ENCODE measurements around the gene PADI3. TPM values are rescaled to one million over a fixed set of nuclear protein-coding genes. Genes with fewer than 3 reads are reported as not detected.
A peak's percentile ranks its signal among the peaks of the same experiment; 100 is the strongest.

The PADI3 gene
- total and polyA plus RNA-seq, 2 donors (not counting 1 experiment from before 2014, with no cell fraction given), result not detected

DNA sequence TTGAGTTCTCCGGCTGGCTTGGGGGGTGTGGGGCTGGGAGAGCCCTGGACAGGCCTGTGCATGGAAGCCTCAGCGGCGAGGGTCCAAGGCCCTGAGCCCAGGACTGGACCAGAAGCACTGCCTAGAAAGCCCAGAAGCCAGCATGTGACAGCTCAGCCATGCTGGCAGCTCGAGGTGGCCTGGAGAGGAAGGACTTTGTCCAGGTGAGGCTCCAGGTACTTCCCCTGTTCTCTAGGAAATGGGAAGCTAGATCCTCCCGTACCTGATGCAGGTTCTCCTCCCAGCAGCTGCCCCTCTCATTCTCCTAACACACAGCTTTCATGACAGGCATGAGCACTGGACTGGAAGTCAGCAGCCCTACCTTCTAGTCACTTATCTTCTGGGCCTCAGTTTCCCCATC lies 6.4 kb downstream of the PADI3 start:
- Histone ChIP-seq H3K4me2 (ENCODE audit: extremely low read depth, insufficient read depth, low read length) (no peak overlapping the region), H3K4me3 (replicated peaks in 1 of 4; ENCODE audit: control extremely low read depth in 1 of 4, insufficient read depth in 1 of 4, low read depth in 3 of 4, low read length in 4 of 4) (no peak overlapping the region), H3K9ac (ENCODE audit: insufficient read depth, low read length) (no peak overlapping the region), H3K4me1 (ENCODE audit: control insufficient read depth, extremely low read depth, insufficient read depth, low read length) (no peaks in the 10 kb centered on the region), H3K9me3 (ENCODE audit: control insufficient read depth, insufficient read depth, low read depth, low read length) (no peaks in the 10 kb centered on the region), H3K36me3 (ENCODE audit: control insufficient read depth, insufficient read depth, low read length) (no peaks in the 10 kb centered on the region), H3K79me2 (ENCODE audit: control insufficient read depth, insufficient read depth, low read length) (no peaks in the 10 kb centered on the region), H3K27me3 (ENCODE audit: control insufficient read depth, insufficient read depth, low read length) (no peaks in the 10 kb centered on the region), H2AFZ (ENCODE audit: low read length) (no peak overlapping the region), H4K20me1 (ENCODE audit: control insufficient read depth, extremely low read depth, insufficient read depth, low read length) (no peaks in the 10 kb centered on the region), H3K27ac (ENCODE audit: insufficient read depth, low read length) (no peak overlapping the region)
- TF ChIP-seq, protein P1, sequence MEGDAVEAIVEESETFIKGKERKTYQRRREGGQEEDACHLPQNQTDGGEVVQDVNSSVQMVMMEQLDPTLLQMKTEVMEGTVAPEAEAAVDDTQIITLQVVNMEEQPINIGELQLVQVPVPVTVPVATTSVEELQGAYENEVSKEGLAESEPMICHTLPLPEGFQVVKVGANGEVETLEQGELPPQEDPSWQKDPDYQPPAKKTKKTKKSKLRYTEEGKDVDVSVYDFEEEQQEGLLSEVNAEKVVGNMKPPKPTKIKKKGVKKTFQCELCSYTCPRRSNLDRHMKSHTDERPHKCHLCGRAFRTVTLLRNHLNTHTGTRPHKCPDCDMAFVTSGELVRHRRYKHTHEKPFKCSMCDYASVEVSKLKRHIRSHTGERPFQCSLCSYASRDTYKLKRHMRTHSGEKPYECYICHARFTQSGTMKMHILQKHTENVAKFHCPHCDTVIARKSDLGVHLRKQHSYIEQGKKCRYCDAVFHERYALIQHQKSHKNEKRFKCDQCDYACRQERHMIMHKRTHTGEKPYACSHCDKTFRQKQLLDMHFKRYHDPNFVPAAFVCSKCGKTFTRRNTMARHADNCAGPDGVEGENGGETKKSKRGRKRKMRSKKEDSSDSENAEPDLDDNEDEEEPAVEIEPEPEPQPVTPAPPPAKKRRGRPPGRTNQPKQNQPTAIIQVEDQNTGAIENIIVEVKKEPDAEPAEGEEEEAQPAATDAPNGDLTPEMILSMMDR (conservative IDR thresholded peaks at IDR 0.05 in 1 of 2, IDR thresholded peaks at IDR 0.05 in 1 of 2; ENCODE audit: low read depth in 1 of 2, low read length in 2 of 2), result no peak
- no peak for TF ChIP-seq EZH2 (IDR thresholded peaks at IDR 0.05; ENCODE audit: low read length, missing control alignments)
- no peak for DNase-seq (ENCODE audit: low read depth in 2 of 2)

DNA sequence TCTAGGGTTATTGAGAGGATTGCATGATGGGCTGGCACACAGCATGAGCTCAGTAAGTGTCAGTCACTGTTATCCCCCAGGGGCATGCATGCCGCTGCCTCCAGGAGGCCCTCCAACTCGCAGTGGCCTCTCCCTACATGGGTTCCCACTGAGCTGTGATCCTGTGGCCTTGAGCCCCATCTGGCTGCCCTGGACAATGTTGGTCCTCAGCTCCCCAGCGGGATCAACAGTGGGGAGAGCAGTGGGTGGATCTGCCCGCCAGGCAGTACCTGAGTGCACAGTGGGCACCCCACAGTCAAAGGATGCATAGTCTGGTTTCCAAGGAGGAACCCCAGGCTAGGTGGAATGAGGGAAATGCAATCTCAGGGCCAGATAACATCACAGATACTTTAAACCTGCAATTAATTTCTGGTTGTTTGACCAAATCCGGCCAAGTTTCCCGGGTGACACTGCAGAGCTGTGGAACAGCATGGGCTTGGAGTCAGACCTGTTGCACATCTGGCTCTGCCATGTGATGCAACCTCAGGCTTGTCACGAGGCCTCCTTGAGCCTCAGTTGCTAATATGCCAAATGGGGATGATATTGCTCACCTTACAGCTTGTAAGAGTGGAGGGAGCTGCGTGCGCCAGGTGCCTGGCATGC lies 9.3 kb downstream of the PADI3 start:
- no peaks in the 10 kb centered on the region for H3K9me3 ChIP-seq (ENCODE audit: control insufficient read depth, insufficient read depth, low read depth, low read length)
- no peaks in the 10 kb centered on the region for H3K4me1 ChIP-seq (ENCODE audit: control insufficient read depth, extremely low read depth, insufficient read depth, low read length)
- peak in 1 of 2 donors; percentile 16 for DNase-seq (ENCODE audit: low read depth in 2 of 2)
- no peaks in the 10 kb centered on the region for H3K79me2 ChIP-seq (ENCODE audit: control insufficient read depth, insufficient read depth, low read length)
- no peak overlapping the region for H2AFZ ChIP-seq (ENCODE audit: low read length)
- no peaks in the 10 kb centered on the region for H3K36me3 ChIP-seq (ENCODE audit: control insufficient read depth, insufficient read depth, low read length)
- TF ChIP-seq EZH2 (IDR thresholded peaks at IDR 0.05; ENCODE audit: low read length, missing control alignments), result no peak
- TF ChIP-seq, protein P1 (conservative IDR thresholded peaks at IDR 0.05 in 1 of 2, IDR thresholded peaks at IDR 0.05 in 1 of 2; ENCODE audit: low read depth in 1 of 2, low read length in 2 of 2), result no peak
- H3K4me2 ChIP-seq (ENCODE audit: extremely low read depth, insufficient read depth, low read length), result no peak overlapping the region
- H3K27ac ChIP-seq (ENCODE audit: insufficient read depth, low read length), result no peak overlapping the region
- peaks cover 6% of the 10 kb centered on the region for H3K27me3 ChIP-seq (ENCODE audit: control insufficient read depth, insufficient read depth, low read length)
- no peak overlapping the region for H3K4me3 ChIP-seq (replicated peaks in 1 of 4; ENCODE audit: control extremely low read depth in 1 of 4, insufficient read depth in 1 of 4, low read depth in 3 of 4, low read length in 4 of 4)
- no peak overlapping the region for H3K9ac ChIP-seq (ENCODE audit: insufficient read depth, low read length)
- no peaks in the 10 kb centered on the region for H4K20me1 ChIP-seq (ENCODE audit: control insufficient read depth, extremely low read depth, insufficient read depth, low read length)

DNA sequence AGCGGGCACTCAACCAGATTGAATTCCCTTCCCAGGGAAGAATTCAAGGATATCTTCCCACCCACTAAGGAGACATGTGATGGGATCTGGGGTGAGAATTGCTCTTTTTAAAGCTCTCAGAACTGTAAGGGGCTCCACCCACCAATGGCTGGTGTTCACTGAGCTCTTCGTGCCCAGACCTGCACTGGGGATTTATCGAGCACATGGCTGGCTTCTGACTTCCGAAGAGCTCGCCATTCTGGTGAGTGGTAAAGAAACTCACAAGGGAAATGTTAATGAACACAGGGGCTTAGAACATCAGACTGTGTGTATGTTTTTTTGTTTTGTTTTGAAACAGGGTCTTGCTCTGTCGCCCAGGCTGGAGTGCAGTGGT lies 9.8 kb downstream of the PADI3 start:
- H3K4me2 ChIP-seq (ENCODE audit: extremely low read depth, insufficient read depth, low read length), result no peak overlapping the region
- TF ChIP-seq EZH2 (IDR thresholded peaks at IDR 0.05; ENCODE audit: low read length, missing control alignments), result no peak
- TF ChIP-seq, protein P1 (conservative IDR thresholded peaks at IDR 0.05 in 1 of 2, IDR thresholded peaks at IDR 0.05 in 1 of 2; ENCODE audit: low read depth in 1 of 2, low read length in 2 of 2), result no peak
- H3K27ac ChIP-seq (ENCODE audit: insufficient read depth, low read length), result no peak overlapping the region
- no peak overlapping the region for H3K4me3 ChIP-seq (replicated peaks in 1 of 4; ENCODE audit: control extremely low read depth in 1 of 4, insufficient read depth in 1 of 4, low read depth in 3 of 4, low read length in 4 of 4)
- H3K4me1 ChIP-seq (ENCODE audit: control insufficient read depth, extremely low read depth, insufficient read depth, low read length), result no peaks in the 10 kb centered on the region
- no peak overlapping the region for H2AFZ ChIP-seq (ENCODE audit: low read length)
- peaks cover 6% of the 10 kb centered on the region for H3K27me3 ChIP-seq (ENCODE audit: control insufficient read depth, insufficient read depth, low read length)
- H3K9ac ChIP-seq (ENCODE audit: insufficient read depth, low read length), result no peak overlapping the region
- H3K79me2 ChIP-seq (ENCODE audit: control insufficient read depth, insufficient read depth, low read length), result no peaks in the 10 kb centered on the region
- no peaks in the 10 kb centered on the region for H3K9me3 ChIP-seq (ENCODE audit: control insufficient read depth, insufficient read depth, low read depth, low read length)
- DNase-seq (ENCODE audit: low read depth in 2 of 2), result no peak
- H3K36me3 ChIP-seq (ENCODE audit: control insufficient read depth, insufficient read depth, low read length), result no peaks in the 10 kb centered on the region
- H4K20me1 ChIP-seq (ENCODE audit: control insufficient read depth, extremely low read depth, insufficient read depth, low read length), result no peaks in the 10 kb centered on the region
